ENCODE data around the gene TAAR5.

DNA sequence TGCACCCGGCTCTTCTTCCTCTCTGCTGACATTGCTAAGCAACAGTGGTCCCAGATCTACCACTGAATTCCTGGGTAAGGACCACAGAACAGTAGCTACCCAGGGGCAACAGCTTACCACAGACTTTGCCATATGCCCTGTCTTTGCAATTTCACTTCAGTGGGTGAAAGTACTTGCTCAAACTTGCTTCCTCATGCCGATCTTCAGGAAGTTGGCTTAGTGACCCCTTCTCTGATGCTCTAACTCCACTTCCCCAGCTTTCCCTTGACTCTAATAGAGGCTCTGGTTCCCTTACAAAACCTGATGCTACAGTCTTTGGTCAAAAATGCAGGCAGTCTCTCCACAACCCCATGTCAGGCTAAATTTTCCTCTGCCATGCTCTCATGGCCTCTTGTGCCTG is 3.3 kb upstream of the TAAR5 start:
- TF ChIP-seq POLR2A (IDR thresholded peaks at IDR 0.05) (no peak), POLR2AphosphoS5 (IDR thresholded peaks at IDR 0.05; ENCODE audit: insufficient read depth in 1 of 2, low read depth in 1 of 2) (no peak)
- TF ChIP-seq, protein P1, sequence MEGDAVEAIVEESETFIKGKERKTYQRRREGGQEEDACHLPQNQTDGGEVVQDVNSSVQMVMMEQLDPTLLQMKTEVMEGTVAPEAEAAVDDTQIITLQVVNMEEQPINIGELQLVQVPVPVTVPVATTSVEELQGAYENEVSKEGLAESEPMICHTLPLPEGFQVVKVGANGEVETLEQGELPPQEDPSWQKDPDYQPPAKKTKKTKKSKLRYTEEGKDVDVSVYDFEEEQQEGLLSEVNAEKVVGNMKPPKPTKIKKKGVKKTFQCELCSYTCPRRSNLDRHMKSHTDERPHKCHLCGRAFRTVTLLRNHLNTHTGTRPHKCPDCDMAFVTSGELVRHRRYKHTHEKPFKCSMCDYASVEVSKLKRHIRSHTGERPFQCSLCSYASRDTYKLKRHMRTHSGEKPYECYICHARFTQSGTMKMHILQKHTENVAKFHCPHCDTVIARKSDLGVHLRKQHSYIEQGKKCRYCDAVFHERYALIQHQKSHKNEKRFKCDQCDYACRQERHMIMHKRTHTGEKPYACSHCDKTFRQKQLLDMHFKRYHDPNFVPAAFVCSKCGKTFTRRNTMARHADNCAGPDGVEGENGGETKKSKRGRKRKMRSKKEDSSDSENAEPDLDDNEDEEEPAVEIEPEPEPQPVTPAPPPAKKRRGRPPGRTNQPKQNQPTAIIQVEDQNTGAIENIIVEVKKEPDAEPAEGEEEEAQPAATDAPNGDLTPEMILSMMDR (IDR thresholded peaks at IDR 0.05) = no peak
